Neural cell (in vitro differentiated cells): ENCODE results near the gene KANSL1L.
"Not testable (repeated sequence)": the region's sequence is repeated elsewhere in the genome, so short reads cannot be mapped to it uniquely, and the experiment has no call there.

Experiments
- EP300 ChIP-seq: fragments of 450-650 bp; conservative IDR thresholded peaks from 2 replicates; pipeline ENCODE4 v1.6.1; 2014; ENCODE audit warnings: antibody characterized with exemption, mild to moderate bottlenecking, moderate library complexity; ENCODE audit not compliant: poor library complexity, severe bottlenecking
- EZH2 ChIP-seq: fragments of 200-600, 300-800 bp; shearing (Covaris generic), sonication (generic); IDR thresholded peaks from 2 replicates; pipeline ENCODE4 v1.6.1; 2014; ENCODE audit warnings: antibody characterized with exemption, low read length, borderline replicate concordance, mild to moderate bottlenecking; ENCODE audit not compliant: insufficient read depth, poor library complexity, severe bottlenecking
- POLR2AphosphoS5 ChIP-seq: IDR thresholded peaks from 2 replicates; pipeline ENCODE4 v1.6.1; 2012
- SMC3 ChIP-seq: fragments of 450-650 bp; conservative IDR thresholded peaks from 2 replicates; pipeline ENCODE4 v1.6.1; 2014; ENCODE audit warnings: antibody characterized with exemption, mild to moderate bottlenecking, moderate library complexity; ENCODE audit not compliant: poor library complexity
- TF ChIP-seq, protein P1 (sequence below): fragments of 450-650 bp; IDR thresholded peaks from 2 replicates; pipeline ENCODE4 v1.5.1; 2014; ENCODE audit warnings: antibody characterized with exemption, mild to moderate bottlenecking, moderate library complexity; ENCODE audit not compliant: poor library complexity, severe bottlenecking
- TF ChIP-seq, protein P2 (sequence below): IDR thresholded peaks from 2 replicates; pipeline ENCODE4 v1.6.1; 2012; ENCODE audit warnings: borderline replicate concordance

DNA sequence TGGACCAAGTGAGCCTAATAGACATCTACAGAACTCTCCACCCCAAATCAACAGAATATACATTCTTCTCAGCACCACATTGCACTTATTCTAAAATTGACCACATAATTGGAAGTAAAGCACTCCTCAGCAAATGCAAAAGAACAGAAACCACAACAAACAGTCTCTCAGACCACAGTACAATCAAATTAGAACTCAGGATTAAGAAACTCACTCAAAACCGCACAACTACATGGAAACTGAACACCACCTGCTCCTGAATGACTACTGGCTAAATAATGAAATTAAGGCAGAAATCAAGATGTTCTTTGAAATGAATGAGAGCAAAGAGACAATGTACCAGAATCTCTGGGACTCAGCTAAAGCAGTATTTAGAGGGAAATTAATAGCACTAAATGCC is 12.7 kb upstream of the KANSL1L start:
- TF ChIP-seq EP300, SMC3, EZH2, POLR2AphosphoS5: not testable (repeated sequence)
- TF ChIP-seq, protein P1, sequence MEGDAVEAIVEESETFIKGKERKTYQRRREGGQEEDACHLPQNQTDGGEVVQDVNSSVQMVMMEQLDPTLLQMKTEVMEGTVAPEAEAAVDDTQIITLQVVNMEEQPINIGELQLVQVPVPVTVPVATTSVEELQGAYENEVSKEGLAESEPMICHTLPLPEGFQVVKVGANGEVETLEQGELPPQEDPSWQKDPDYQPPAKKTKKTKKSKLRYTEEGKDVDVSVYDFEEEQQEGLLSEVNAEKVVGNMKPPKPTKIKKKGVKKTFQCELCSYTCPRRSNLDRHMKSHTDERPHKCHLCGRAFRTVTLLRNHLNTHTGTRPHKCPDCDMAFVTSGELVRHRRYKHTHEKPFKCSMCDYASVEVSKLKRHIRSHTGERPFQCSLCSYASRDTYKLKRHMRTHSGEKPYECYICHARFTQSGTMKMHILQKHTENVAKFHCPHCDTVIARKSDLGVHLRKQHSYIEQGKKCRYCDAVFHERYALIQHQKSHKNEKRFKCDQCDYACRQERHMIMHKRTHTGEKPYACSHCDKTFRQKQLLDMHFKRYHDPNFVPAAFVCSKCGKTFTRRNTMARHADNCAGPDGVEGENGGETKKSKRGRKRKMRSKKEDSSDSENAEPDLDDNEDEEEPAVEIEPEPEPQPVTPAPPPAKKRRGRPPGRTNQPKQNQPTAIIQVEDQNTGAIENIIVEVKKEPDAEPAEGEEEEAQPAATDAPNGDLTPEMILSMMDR = not testable (repeated sequence)
- TF ChIP-seq, protein P2, sequence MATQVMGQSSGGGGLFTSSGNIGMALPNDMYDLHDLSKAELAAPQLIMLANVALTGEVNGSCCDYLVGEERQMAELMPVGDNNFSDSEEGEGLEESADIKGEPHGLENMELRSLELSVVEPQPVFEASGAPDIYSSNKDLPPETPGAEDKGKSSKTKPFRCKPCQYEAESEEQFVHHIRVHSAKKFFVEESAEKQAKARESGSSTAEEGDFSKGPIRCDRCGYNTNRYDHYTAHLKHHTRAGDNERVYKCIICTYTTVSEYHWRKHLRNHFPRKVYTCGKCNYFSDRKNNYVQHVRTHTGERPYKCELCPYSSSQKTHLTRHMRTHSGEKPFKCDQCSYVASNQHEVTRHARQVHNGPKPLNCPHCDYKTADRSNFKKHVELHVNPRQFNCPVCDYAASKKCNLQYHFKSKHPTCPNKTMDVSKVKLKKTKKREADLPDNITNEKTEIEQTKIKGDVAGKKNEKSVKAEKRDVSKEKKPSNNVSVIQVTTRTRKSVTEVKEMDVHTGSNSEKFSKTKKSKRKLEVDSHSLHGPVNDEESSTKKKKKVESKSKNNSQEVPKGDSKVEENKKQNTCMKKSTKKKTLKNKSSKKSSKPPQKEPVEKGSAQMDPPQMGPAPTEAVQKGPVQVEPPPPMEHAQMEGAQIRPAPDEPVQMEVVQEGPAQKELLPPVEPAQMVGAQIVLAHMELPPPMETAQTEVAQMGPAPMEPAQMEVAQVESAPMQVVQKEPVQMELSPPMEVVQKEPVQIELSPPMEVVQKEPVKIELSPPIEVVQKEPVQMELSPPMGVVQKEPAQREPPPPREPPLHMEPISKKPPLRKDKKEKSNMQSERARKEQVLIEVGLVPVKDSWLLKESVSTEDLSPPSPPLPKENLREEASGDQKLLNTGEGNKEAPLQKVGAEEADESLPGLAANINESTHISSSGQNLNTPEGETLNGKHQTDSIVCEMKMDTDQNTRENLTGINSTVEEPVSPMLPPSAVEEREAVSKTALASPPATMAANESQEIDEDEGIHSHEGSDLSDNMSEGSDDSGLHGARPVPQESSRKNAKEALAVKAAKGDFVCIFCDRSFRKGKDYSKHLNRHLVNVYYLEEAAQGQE = not testable (repeated sequence)
